ENCODE results near the gene CAPN15. TPM values are rescaled to one million over a fixed set of nuclear protein-coding genes. Genes with fewer than 3 reads are reported as not detected.
"Not testable (repeated sequence)": the region's sequence is repeated elsewhere in the genome, so short reads cannot be mapped to it uniquely, and the experiment has no call there.

The CAPN15 gene
- total RNA-seq, 1 donor from 2014 or later = 18.9 TPM

DNA sequence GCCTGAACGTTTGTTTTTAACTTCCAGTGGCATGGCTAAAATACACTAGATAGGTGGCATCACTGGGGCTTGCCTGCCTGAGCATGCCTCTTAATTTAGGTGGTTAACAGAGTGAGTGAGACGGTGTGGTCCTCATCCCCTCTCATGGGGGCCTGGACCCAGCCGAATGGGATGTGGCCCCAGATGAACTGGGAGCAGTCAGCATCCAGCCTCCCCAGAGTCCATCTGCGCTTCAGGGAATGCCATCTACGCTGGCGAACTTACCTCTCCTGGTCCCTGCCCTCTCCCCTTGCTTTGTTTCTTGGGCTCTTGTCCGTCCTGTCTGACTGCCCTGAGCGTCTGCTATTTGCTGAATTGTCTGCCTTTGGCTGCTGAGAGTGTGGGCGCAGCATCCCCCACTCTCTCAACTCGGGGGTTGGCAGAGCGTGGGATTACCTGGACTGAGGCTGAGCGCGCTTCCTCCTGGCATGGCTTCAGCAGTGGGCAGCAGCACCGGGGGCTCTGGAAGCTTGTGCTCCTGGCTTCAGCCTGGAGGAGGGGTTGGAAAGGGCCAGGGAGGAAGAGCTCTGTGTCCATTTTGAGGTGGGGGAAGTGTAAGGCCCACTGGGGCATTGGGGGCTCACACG, 64.5 kb downstream of the CAPN15 start:
- DNase-seq (ENCODE audit: low read depth in 2 of 2) = no peak

DNA sequence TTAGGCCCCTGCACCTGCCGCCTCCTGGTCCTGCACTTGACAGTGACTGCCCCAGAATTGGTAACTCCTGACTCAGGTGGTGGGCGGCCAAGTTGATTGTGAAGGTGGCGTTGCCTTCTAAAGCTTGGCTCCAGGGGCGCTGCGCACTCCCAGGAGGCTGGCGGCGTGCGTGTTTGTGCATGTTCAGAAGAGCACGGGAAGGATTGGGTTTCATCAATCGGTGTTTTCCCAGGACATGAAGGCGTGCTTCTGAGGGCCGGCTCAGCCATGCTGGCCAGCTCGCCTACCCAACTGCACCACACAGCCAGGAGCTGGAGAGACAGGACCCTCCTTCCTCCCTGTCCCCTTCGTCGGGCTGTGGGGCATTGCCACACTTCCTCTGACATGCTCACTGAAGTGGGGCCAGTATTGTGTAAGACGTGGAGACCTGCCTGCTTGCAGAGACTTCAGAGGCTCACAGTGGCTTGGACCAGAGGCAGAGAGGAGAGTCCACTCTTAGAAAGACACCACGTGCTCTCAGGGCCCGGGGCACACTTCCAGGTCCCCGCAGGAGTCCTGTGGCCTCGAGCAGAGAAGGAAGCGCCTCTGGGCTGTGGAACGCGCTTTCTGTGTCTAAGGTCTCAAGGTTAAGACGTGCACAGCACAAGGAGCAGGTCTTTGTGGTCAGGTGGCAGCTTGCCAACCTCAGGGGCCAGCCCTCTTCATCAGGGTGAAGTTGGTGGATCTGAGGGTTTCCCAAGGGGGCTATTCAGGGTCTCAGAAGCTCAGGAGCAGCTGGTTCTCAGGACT, 65.2 kb downstream of the CAPN15 start:
- DNase-seq (ENCODE audit: low read depth in 2 of 2) = no peak

DNA sequence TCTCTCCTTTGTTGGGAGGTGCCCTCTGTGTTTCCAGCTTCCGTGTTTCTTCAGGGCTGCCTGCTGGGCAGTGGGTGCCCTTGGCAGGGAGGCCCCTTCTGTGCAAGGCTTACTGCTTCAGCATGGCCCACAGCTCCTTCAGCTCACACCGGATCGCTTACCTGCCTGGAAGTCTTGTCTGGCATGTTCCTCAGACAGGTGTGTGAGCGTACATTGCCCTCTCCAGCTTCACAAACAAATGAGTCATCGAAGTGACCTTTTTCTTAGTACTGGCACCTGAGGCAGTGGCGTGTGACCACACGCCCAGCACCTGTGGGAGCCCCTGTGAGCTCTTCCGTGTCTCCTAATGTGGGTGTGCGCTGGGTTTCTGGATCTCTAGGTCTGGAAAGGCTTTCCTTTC, 65.9 kb downstream of the CAPN15 start:
- no peak for DNase-seq (ENCODE audit: low read depth in 2 of 2)

DNA sequence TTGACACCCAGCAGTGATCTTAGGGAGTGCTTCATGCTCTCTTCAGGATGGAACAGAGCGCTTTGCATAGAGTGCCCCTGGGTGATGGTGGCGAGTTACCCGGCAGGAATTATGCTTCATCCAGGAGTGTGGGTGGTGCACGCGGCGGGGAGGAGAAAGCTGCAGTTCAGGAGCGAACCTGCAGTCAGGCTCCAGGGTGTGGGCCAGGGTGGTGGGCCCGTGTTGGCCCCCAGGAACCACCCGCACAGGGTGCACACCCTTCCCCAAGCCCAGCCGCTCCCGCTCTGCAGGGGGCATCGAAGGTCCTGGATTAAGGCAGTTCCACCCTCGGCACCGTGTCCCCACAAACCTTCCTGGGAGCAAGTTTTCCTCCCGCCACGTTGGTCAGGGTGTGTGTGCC, 66.3 kb downstream of the CAPN15 start:
- no peak for DNase-seq (ENCODE audit: low read depth in 2 of 2)

DNA sequence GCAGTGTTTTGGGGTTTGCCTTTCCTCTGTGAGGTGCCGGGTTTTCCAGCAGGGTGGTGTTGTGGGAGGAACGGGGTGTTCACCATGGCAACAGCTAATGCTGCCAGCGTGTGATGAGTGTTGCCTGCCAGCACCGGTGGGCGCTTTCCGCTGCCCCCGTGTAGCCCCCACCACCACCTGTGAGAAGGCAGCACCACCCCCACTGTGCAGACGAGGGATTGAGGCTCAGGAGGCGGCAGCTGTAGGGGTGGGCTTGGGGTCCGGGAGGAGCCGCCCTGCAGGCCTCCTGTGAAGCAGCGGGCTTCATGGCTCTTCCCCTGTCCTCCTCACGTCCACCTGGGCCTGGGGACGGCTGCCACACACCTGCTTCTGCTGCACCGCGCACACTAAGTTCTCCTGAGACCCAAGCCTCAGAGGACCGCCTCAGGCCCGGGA, 67.6 kb downstream of the CAPN15 start:
- no peak for DNase-seq (ENCODE audit: low read depth in 2 of 2)

DNA sequence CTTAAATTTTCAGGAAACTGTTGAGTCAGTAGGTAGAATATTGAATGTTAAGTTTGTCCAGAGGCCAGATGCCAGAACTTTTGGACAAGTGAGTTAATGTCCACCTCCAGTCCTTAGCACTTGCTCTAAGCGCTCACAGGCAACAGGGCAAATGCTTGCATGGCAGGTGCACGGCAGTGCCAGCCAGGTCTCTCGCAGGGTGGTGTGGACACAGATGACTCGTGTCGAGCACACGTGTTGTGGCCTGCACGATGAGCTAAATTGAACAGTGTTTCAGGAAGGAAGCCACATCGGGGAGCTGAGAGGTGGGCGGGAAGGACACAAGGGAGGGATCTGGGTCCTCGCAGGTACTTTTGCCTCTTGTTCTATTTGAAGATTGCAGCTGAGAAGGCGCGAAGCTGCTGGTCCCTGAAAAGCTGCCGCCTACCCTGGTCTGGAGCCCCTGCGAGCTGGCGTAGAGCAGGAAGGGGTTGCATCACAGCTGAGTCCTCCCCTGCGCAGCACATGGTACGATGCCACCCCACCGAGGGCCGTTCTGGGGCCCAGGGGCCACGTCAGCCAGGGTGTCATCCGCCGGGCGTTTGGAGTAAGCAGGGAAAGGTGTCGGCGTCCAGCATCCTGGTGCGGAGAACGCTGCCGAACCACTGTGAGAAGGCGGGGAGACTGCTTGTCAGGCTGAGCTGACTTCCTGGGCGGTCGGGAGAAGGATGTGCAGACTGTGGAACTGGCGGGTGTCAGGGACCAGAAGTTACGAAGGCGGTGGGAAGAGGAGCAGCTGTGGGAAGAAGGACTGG, 68.6 kb downstream of the CAPN15 start:
- no peak for DNase-seq (ENCODE audit: low read depth in 2 of 2)

DNA sequence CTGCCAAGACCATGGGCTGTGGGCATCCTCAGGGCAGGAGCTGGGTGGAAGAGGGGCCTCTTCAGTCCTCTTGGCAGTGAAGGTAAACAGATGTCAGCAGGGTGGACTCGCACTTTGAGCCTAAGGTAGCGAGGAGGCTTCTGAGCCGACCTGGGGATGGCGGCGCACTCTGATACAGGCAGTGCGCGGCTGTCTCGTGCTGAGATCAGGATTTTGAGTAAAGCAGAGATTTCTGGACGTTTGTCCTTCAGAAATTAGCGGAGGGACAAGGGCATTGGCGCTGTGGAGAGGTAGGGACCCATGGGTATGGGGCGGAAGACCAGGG, 69.2 kb downstream of the CAPN15 start:
- no peak for DNase-seq (ENCODE audit: low read depth in 2 of 2)

DNA sequence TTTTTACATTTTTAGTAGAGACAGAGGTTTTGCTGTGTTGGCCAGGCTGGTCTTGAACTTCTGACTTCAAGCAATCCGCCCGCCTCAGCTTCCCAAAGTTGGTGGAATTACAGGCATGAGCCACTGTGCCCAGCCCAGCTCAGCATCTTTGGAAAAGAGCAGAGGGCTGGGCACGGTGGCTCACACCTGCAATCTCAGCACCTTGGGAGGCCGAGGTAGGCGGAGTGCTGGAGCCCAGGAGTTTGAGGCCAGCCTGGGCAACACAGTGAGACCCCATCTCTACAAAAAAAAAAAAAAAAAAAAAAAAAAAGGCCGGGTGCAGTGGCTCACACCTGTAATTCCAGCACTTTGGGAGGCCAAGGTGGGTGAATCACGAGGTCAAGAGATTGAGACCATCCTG, 70.1 kb downstream of the CAPN15 start:
- DNase-seq (ENCODE audit: low read depth in 2 of 2) = not testable (repeated sequence)

DNA sequence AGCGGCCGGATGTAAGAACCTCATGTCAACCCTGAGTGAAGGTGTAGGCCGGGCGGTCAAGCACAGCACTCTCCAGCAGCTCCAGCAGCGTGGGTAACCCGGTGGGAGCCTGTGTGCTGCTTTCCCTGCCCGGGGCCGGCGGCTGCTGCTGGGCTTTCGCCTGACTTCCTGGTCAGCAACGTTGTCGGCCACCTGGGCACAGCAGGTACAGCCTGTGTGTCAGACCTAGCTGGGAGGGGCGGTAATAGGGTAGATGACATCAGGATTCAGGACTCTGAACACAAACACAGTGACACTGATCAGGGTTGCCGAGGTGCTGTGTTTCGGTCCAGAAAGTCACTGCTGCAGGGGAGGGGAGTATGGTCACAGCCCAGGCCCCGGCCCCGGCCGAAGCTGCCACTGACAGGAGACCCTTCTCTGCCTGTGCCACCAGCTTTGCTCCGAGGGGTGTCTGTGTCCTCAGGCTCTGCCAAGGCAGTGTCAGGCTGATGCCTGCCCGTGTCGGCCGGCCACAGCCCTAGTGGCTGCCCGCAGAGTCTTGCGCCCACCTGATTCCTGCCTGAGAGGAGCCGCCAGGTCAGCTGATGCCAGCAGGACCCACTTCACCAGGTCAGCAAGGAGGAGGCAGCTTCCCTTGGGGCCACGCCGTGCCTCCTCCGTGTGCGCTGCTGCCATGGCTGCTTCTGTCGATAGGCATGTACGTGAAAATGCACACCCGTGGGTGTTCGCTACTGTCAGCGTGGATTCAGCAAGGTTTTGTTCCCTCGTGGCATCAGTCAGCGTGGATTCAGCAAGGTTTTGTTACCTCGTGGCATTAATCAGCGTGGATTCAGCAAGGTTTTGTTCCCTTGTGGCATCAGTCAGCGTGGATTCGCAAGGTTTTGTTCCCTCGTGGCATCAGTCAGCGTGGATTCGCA, 71.6 kb downstream of the CAPN15 start:
- DNase-seq (ENCODE audit: low read depth in 2 of 2) = no peak

DNA sequence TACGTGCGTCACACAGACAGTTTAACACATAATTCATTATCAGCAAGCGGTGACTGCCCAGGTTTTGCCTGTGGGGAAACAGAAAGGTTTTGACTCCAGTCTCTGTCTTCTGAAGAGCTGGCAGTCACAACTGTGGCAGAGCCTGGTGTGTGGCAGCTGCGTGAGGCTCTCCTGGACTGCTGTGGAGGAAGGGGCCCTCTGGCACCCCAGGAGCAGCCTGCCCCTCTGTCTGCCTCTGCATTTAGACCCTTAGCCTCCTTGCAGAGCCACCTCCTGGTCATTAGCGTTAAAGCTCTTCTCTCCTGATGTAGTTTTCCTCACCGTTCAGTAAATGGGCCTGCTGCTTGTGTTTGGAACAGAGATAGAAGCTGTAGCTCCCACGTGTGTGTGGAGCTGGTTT, 73.3 kb downstream of the CAPN15 start:
- peak in 1 of 2 donors; percentile 33 for DNase-seq (ENCODE audit: low read depth in 2 of 2)

DNA sequence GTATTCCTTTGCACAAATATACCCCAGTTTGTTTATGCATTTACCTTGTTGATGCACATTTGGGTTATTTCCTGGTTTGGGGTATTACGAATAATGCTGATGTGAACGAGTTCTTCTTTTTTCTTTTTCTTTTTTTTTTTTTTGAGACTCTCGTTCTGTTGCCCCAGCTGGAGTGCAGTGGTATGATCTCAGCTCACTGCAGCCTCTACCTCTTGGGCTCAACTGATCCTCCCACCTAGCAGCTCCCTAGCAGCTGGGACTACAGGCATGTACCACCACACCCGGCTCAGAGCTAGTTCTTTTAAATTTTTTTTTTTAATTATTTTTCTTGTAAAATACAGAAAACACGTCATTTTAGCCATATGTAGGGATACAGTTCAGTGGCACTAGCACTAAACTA, 76.4 kb downstream of the CAPN15 start:
- no peak for DNase-seq (ENCODE audit: low read depth in 2 of 2)

Other genes starting within 250 kb of the CAPN15 start
- gene ARHGDIG, start 247.1 kb upstream of the CAPN15 start, total RNA-seq = 0.13 TPM in 1 of 2 replicates, not detected in the other
- gene PDIA2, start 244.5 kb upstream of the CAPN15 start, total RNA-seq = under 0.01 TPM in 1 of 2 replicates, not detected in the other
- gene AXIN1, start 175.0 kb upstream of the CAPN15 start, total RNA-seq = 13.6 and 19.7 TPM in 2 replicates
- 60.3 and 77.0 TPM in 2 replicates for gene MRPL28, start 157.2 kb upstream of the CAPN15 start, total RNA-seq
- gene PGAP6, start 145.7 kb upstream of the CAPN15 start, total RNA-seq = 66.6 and 120 TPM in 2 replicates
- gene NME4, start 130.5 kb upstream of the CAPN15 start, total RNA-seq = 45.4 and 50.3 TPM in 2 replicates
- gene DECR2, start 125.8 kb upstream of the CAPN15 start, total RNA-seq = 11.4 and 19.2 TPM in 2 replicates
- 19.0 and 48.9 TPM in 2 replicates for gene RAB11FIP3, start 102.1 kb upstream of the CAPN15 start, total RNA-seq
- gene PRR35, start 32.7 kb downstream of the CAPN15 start, total RNA-seq = not detected in 2 replicates
- gene NHLRC4, start 39.3 kb downstream of the CAPN15 start, total RNA-seq = 1.3 and 3.0 TPM in 2 replicates
- 12.3 and 28.8 TPM in 2 replicates for gene PIGQ, start 42.3 kb downstream of the CAPN15 start, total RNA-seq
- 9.2 and 12.9 TPM in 2 replicates for gene RAB40C, start 62.4 kb downstream of the CAPN15 start, total RNA-seq
- under 0.01 and 0.13 TPM in 2 replicates for gene WFIKKN1, start 103.3 kb downstream of the CAPN15 start, total RNA-seq
- 59.4 and 76.7 TPM in 2 replicates for gene METTL26, start 108.6 kb downstream of the CAPN15 start, total RNA-seq
- 9.8 and 10.1 TPM in 2 replicates for gene MCRIP2, start 114.1 kb downstream of the CAPN15 start, total RNA-seq
- 6.8 and 11.4 TPM in 2 replicates for gene WDR90, start 121.7 kb downstream of the CAPN15 start, total RNA-seq
- gene RHOT2, start 140.4 kb downstream of the CAPN15 start, total RNA-seq = 23.5 and 33.8 TPM in 2 replicates
- gene RHBDL1, start 148.0 kb downstream of the CAPN15 start, total RNA-seq = 0.13 and 0.25 TPM in 2 replicates
- gene STUB1, start 152.7 kb downstream of the CAPN15 start, total RNA-seq = 78.6 and 85.8 TPM in 2 replicates
- gene JMJD8, start 156.6 kb downstream of the CAPN15 start, total RNA-seq = 16.6 and 35.4 TPM in 2 replicates
- 1.9 and 3.9 TPM in 2 replicates for gene WDR24, start 162.7 kb downstream of the CAPN15 start, total RNA-seq
- gene FBXL16, start 178.1 kb downstream of the CAPN15 start, total RNA-seq = under 0.01 TPM in 2 replicates
- 41.2 and 45.5 TPM in 2 replicates for gene METRN, start 187.4 kb downstream of the CAPN15 start, total RNA-seq
- 16.7 and 20.2 TPM in 2 replicates for gene ANTKMT, start 193.4 kb downstream of the CAPN15 start, total RNA-seq
- 0.26 and 0.76 TPM in 2 replicates for gene CCDC78, start 198.7 kb downstream of the CAPN15 start, total RNA-seq
- gene HAGHL, start 199.4 kb downstream of the CAPN15 start, total RNA-seq = 5.4 and 7.7 TPM in 2 replicates
- gene CIAO3, start 213.3 kb downstream of the CAPN15 start, total RNA-seq = 23.2 and 34.6 TPM in 2 replicates
- 0.25 and 0.39 TPM in 2 replicates for gene MSLN, start 233.0 kb downstream of the CAPN15 start, total RNA-seq

Data from dermis microvascular lymphatic vessel endothelial cell (primary cell).